NCI-H82 (cell line): ENCODE data around the gene PRLH.
A peak's percentile ranks its signal among the peaks of the same experiment; 100 is the strongest.
"Not testable (repeated sequence)": the region's sequence is repeated elsewhere in the genome, so short reads cannot be mapped to it uniquely, and the experiment has no call there.

Experiments
- DNase-seq: peaks from one replicate; lab custom pipeline; 2025; lab: John Stamatoyannopoulos, UW

The PRLH gene

GRCh38 chr2:237583385-237584295 lies 17.3 kb downstream of the PRLH start:
- DNase-seq: no peak

GRCh38 chr2:237585590-237586221 lies 19.3 kb downstream of the PRLH start:
- DNase-seq: no peak

- peak; percentile 42 for DNase-seq
Observed at GRCh38 chr2:237588044-237588696, 21.8 kb downstream of the PRLH start.

GRCh38 chr2:237590272-237591140 lies 24.1 kb downstream of the PRLH start, which contains the start of gene RAB17:
RAB17 (minus strand) TSS chr2:237590734; CDS start chr2:237586154, 4,580 bp downstream.
- DNase-seq: no peak

GRCh38 chr2:237591141-237591881 lies 24.9 kb downstream of the PRLH start:
- DNase-seq: no peak

GRCh38 chr2:237592425-237592980 lies 26.1 kb downstream of the PRLH start:
- no peak for DNase-seq

GRCh38 chr2:237593036-237593435 lies 26.7 kb downstream of the PRLH start:
- DNase-seq: no peak

- DNase-seq: peak; percentile 87
Observed at GRCh38 chr2:237593596-237594320, 27.4 kb downstream of the PRLH start.

- DNase-seq: no peak
Observed at GRCh38 chr2:237594514-237594871, 28.1 kb downstream of the PRLH start.

- DNase-seq: not testable (repeated sequence)
Observed at GRCh38 chr2:237595829-237596519, 29.6 kb downstream of the PRLH start.

- DNase-seq: no peak
Observed at GRCh38 chr2:237596520-237597195, 30.3 kb downstream of the PRLH start.

GRCh38 chr2:237597196-237598145 lies 31.1 kb downstream of the PRLH start:
- DNase-seq: no peak

GRCh38 chr2:237598468-237599208 lies 32.3 kb downstream of the PRLH start:
- peak; percentile 94 for DNase-seq

GRCh38 chr2:237599465-237600110 lies 33.2 kb downstream of the PRLH start:
- DNase-seq: peak; percentile 46

GRCh38 chr2:237600205-237600846 lies 34.0 kb downstream of the PRLH start:
- DNase-seq: peak; percentile 82
